ENCODE measurements around the gene CCSER1.
"Not testable (repeated sequence)": the region's sequence is repeated elsewhere in the genome, so short reads cannot be mapped to it uniquely, and the experiment has no call there.

CCSER1 gene

GRCh38 chr4:91207535-91207934 is 1080.3 kb downstream of the CCSER1 start:
- TF ChIP-seq CTCF (conservative IDR thresholded peaks at IDR 0.05; ENCODE audit: low read length) (no peak), EZH2phosphoT487 (IDR thresholded peaks at IDR 0.05; ENCODE audit: borderline replicate concordance) (no peak)
- Histone ChIP-seq H3K9me2 (replicated peaks; ENCODE audit: low read depth, low read length) (no peaks in the 10 kb centered on the region), H3F3A (ENCODE audit: low read depth) (no peaks in the 10 kb centered on the region), H3K4me2 (ENCODE audit: low read depth, low read length, poor library complexity, severe bottlenecking) (no peak overlapping the region), H4K20me1 (ENCODE audit: insufficient read depth, low read length, poor library complexity, severe bottlenecking) (no peaks in the 10 kb centered on the region), H3K9ac (ENCODE audit: low read depth, low read length, poor library complexity, severe bottlenecking) (no peak overlapping the region), H3K79me2 (ENCODE audit: insufficient read depth, low read length) (no peaks in the 10 kb centered on the region), H3K4me1 (ENCODE audit: insufficient read depth, low read length, poor library complexity, severe bottlenecking) (no peaks in the 10 kb centered on the region), H3K4me3 (ENCODE audit: low read length, poor library complexity, severe bottlenecking) (no peak overlapping the region), H2AFZ (ENCODE audit: low read length) (no peak overlapping the region), H3K9me3 (ENCODE audit: insufficient read depth, low read depth, low read length) (no peaks in the 10 kb centered on the region), H3K27me3 (ENCODE audit: insufficient read depth, low read length, poor library complexity, severe bottlenecking) (no peaks in the 10 kb centered on the region), H3K36me3 (ENCODE audit: insufficient read depth, low read length) (no peaks in the 10 kb centered on the region)

- Histone ChIP-seq H3K9me2 (replicated peaks; ENCODE audit: low read depth, low read length) (no peaks in the 10 kb centered on the region), H4K20me1 (ENCODE audit: insufficient read depth, low read length, poor library complexity, severe bottlenecking) (no peaks in the 10 kb centered on the region), H3K27me3 (ENCODE audit: insufficient read depth, low read length, poor library complexity, severe bottlenecking) (no peaks in the 10 kb centered on the region), H3K4me2 (ENCODE audit: low read depth, low read length, poor library complexity, severe bottlenecking) (no peak overlapping the region), H3K36me3 (ENCODE audit: insufficient read depth, low read length) (no peaks in the 10 kb centered on the region), H3K9ac (ENCODE audit: low read depth, low read length, poor library complexity, severe bottlenecking) (no peak overlapping the region), H3K9me3 (ENCODE audit: insufficient read depth, low read depth, low read length) (no peaks in the 10 kb centered on the region), H3K79me2 (ENCODE audit: insufficient read depth, low read length) (no peaks in the 10 kb centered on the region), H2AFZ (ENCODE audit: low read length) (no peak overlapping the region), H3K4me1 (ENCODE audit: insufficient read depth, low read length, poor library complexity, severe bottlenecking) (no peaks in the 10 kb centered on the region), H3K4me3 (ENCODE audit: low read length, poor library complexity, severe bottlenecking) (no peak overlapping the region), H3F3A (ENCODE audit: low read depth) (no peaks in the 10 kb centered on the region)
- TF ChIP-seq CTCF (conservative IDR thresholded peaks at IDR 0.05; ENCODE audit: low read length) (no peak), EZH2phosphoT487 (IDR thresholded peaks at IDR 0.05; ENCODE audit: borderline replicate concordance) (no peak)
Observed at GRCh38 chr4:91212211-91212610, 1085.0 kb downstream of the CCSER1 start.

GRCh38 chr4:91217831-91218403 is 1090.7 kb downstream of the CCSER1 start:
- H3F3A ChIP-seq (ENCODE audit: low read depth); H2AFZ ChIP-seq (ENCODE audit: low read length); H3K27me3 ChIP-seq (ENCODE audit: insufficient read depth, low read length, poor library complexity, severe bottlenecking); H3K4me3 ChIP-seq (ENCODE audit: low read length, poor library complexity, severe bottlenecking); H3K9me3 ChIP-seq (ENCODE audit: insufficient read depth, low read depth, low read length); H3K36me3 ChIP-seq (ENCODE audit: insufficient read depth, low read length); H3K4me1 ChIP-seq (ENCODE audit: insufficient read depth, low read length, poor library complexity, severe bottlenecking); H3K79me2 ChIP-seq (ENCODE audit: insufficient read depth, low read length); H4K20me1 ChIP-seq (ENCODE audit: insufficient read depth, low read length, poor library complexity, severe bottlenecking); H3K4me2 ChIP-seq (ENCODE audit: low read depth, low read length, poor library complexity, severe bottlenecking); H3K9ac ChIP-seq (ENCODE audit: low read depth, low read length, poor library complexity, severe bottlenecking); H3K9me2 ChIP-seq (replicated peaks; ENCODE audit: low read depth, low read length): not testable (repeated sequence)

GRCh38 chr4:91220315-91220714 is 1093.1 kb downstream of the CCSER1 start:
- Histone ChIP-seq H3K9me3 (ENCODE audit: insufficient read depth, low read depth, low read length) (no peaks in the 10 kb centered on the region), H3K4me1 (ENCODE audit: insufficient read depth, low read length, poor library complexity, severe bottlenecking) (no peaks in the 10 kb centered on the region), H3K4me2 (ENCODE audit: low read depth, low read length, poor library complexity, severe bottlenecking) (no peak overlapping the region), H3K9me2 (replicated peaks; ENCODE audit: low read depth, low read length) (no peaks in the 10 kb centered on the region), H3K4me3 (ENCODE audit: low read length, poor library complexity, severe bottlenecking) (no peak overlapping the region), H3K79me2 (ENCODE audit: insufficient read depth, low read length) (no peaks in the 10 kb centered on the region), H3K9ac (ENCODE audit: low read depth, low read length, poor library complexity, severe bottlenecking) (no peak overlapping the region), H2AFZ (ENCODE audit: low read length) (no peak overlapping the region), H4K20me1 (ENCODE audit: insufficient read depth, low read length, poor library complexity, severe bottlenecking) (no peaks in the 10 kb centered on the region), H3K36me3 (ENCODE audit: insufficient read depth, low read length) (no peaks in the 10 kb centered on the region), H3K27me3 (ENCODE audit: insufficient read depth, low read length, poor library complexity, severe bottlenecking) (no peaks in the 10 kb centered on the region), H3F3A (ENCODE audit: low read depth) (no peaks in the 10 kb centered on the region)
- TF ChIP-seq CTCF (conservative IDR thresholded peaks at IDR 0.05; ENCODE audit: low read length) (no peak), EZH2phosphoT487 (IDR thresholded peaks at IDR 0.05; ENCODE audit: borderline replicate concordance) (no peak)

All from Loucy (cell line).